Urothelium cell line (cell line): ENCODE results near the gene ACCSL.

Experiments used
- DNase-seq: peaks from one replicate; pipeline ENCODE4 v3.0.0; 2011; ENCODE audit warnings: low spot score, mixed read lengths
- FAIRE-seq: peaks from 2 replicates; lab custom pipeline; 2011; peaks lifted over from hg19 to GRCh38; lab: Jason Lieb, UNC

Gene ACCSL

DNA sequence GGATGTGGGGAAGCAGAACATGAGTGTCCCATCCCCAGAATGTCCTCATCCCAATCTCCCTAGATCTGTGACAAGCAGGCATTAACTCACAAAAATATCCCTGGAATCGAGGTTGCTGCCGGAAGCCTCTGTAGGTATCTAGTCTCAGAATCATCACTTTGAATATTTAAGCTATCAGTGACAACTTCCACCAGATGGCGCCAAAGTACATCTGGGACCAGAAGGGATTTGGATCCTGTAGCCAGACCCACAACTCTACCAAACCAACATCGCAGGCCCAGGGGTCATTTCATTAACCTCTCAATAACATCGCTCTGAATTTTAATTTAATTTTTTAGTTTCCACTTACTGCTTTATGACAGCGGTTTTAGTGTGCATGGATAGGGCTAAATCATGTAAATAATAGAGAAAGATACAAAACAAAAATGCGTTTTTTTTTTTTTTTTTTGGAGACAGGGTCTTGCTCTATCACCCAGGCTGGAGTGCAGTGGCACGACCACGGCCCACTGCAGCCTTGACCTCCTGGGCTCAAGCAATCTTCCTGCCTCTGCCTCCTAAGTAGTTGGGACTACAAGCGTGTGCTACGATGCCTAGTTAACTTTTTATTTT, 46.6 kb downstream of the ACCSL start:
- DNase-seq (peak; percentile 75), FAIRE-seq (no peak)

- FAIRE-seq = peak; percentile 61
Measured at GRCh38 chr11:44095506-44096359, 48.0 kb downstream of the ACCSL start, which contains the start of gene EXT2. Gene EXT2 (plus strand): TSS chr11:44095678. CDS start chr11:44107713, 12,035 bp downstream.

GRCh38 chr11:44096360-44097185, 48.8 kb downstream of the ACCSL start:
- FAIRE-seq (no peak), DNase-seq (no peak)

More at GRCh38 chr11:44095506-44096359, 48.0 kb downstream of the ACCSL start, which contains the start of gene EXT2:
- peak; percentile 96 for DNase-seq

GRCh38 chr11:44097821-44098220, 50.0 kb downstream of the ACCSL start:
- FAIRE-seq = no peak
- DNase-seq = no peak

- FAIRE-seq = no peak
- DNase-seq = no peak
Measured at GRCh38 chr11:44101098-44101497, 53.3 kb downstream of the ACCSL start.

DNA sequence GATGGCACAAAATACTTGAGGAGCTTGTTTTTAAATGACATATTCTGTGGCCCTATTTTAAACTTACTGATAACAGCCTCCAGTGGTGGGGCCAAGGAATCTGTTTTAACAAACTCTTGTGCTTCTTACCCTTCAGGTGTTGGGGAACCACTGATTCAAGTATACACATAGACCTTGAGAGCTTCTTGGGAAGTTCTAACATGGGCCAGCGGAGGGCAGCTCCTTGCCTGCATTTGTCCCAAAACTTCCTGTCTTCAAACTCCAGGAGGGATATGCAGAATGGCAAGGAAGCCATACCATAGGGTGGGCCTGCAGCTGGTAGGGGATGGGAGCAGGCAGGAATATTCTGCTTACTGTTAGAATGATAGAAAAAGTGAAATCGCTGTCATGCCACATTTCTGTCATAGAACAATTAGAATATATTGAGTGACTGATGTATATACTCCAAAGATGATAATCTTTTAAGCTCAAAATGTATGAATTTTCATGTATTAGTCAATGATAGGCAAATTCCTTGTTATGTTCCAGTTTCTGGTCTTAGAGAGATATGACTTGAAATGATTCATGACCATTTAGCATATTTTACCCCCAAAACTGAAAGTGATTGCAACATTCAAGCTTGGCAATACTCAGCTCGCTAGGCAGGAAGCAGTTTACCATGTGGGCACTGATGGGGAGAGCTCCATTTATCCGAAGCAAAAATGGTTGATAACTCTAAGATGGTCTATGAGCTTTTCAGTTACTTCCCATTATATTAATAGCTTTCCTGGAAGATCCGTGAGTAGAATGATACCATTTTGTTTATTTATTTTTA, 56.9 kb downstream of the ACCSL start:
- DNase-seq = no peak
- no peak for FAIRE-seq

DNA sequence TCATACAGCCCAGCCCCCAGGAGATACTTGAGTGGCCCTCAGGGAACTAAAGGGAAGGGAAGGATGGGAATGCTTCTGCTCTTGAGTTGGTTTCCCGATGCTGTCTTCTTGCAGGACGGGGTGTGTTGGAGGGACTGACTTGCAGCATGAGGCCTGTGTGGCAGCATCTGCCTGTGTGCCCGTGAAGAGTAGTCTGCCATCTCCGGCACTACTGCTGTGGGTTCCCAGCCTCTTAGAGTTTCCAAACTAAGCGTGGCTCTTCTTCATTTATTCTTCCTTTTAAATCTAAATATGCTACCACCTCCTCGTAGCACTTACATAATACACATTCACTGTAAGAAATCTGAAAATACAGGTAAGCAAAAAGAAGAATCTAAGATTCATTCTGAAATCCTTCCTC, 60.5 kb downstream of the ACCSL start:
- FAIRE-seq = no peak

More for the DNA sequence above, 60.5 kb downstream of the ACCSL start:
- no peak for DNase-seq
